Amygdala (tissue), 56 donors: ENCODE measurements around the gene FHIP1B.

Experiments
- DNase-seq, 56 donors: peaks; one replicate each; lab custom pipeline; 2025; lab: John Stamatoyannopoulos, UW

The FHIP1B gene

DNA sequence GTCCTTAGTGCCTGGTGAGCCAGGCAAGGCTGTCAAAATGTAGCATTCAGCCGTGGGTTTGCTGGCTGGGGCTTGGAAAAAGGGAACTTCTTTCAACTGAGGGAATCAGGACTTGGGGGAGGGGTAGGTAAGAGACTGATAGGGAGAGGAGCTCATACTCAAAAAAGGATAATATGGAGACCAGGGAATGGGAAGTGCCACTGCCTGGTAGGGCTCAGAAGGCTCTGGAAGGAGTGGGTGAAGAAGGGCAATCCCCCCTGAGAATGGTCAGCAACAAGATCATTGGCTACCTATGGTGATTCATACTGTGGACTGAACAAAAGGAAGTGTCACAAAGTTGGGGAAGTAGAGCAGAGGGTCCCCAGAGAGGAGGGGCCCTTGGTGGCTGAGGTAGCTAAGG is 6.3 kb upstream of the FHIP1B start:
- no peak for DNase-seq

DNA sequence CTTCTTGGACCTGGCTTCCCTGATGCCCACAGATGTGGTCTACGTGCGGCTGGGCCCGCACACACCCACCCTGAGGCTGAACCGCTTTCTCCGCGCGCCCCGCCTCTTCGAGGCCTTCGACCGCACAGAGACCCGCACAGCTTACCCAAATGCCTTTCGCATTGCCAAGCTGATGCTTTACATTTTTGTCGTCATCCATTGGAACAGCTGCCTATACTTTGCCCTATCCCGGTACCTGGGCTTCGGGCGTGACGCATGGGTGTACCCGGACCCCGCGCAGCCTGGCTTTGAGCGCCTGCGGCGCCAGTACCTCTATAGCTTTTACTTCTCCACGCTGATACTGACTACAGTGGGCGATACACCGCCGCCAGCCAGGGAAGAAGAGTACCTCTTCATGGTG is 5.7 kb upstream of the FHIP1B start:
- DNase-seq, result no peak

DNA sequence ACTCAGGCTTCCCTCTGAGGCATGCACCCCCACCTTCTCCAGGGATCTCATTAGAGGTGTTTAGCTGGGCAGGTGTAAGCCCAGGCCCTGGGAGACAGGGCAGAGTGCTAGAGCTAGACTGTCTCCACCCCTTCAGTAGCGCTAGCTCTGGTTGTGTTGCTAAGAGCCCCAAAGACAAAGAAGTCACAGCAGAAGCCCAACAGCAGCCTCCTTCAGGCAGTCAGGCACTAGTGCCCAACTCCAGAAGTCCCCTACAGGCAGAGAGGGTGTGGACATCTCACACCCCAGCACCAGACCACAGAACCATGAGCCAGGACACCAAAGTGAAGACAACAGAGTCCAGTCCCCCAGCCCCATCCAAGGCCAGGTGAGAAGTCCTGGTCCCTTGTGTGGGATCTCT is 4.5 kb upstream of the FHIP1B start, which contains the start of gene CNGA4:
Gene CNGA4, plus strand, starts transcription at position 188 of the 400 bp plus-strand sequence. Its CDS starts 118 bp downstream, at position 306.
- no peak for DNase-seq

DNA sequence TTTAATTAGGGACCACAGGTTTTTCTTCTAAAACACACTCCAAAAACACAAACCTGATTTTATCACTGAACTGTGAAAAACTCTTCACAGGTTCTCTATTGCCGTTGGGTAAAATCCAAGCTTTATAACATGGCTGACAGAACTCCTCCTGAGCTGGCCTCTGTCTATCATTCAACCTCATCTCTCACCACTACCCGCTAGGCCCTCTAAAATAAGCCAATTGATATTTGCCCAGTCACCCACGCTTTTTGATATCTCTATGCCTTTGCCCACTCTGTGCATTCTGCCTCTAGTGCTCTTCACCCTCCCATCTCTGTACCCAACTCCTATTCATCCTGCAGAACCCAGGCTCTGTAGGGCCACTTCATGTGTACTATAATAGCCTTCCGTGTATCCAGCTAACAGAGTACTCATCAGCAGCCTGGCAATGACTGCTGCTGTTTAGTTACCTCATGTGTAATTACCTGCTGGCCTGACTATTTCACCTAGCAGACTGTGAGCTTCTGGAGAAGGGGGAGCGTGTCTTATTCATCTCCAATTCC is 3.4 kb upstream of the FHIP1B start:
- DNase-seq, result no peak

DNA sequence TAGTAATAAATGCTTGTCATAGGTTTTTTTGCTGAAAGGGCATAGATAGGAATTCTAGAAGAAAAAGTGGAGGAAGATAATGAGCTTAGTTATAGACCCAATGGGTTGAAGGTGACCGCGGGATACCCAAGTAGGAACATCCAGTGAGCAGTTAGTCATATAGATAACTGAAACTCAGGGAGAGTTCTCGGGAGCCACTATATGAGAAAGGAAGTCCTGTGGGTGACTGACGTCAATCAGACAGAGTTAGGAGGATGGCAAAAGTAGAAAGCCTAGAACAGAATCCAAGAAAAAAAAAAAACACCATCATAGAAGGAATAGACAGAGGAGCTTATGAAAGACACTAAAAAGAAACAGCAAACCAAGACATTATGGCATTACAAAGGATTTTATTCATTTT is 2.8 kb upstream of the FHIP1B start:
- DNase-seq, result no peak

DNA sequence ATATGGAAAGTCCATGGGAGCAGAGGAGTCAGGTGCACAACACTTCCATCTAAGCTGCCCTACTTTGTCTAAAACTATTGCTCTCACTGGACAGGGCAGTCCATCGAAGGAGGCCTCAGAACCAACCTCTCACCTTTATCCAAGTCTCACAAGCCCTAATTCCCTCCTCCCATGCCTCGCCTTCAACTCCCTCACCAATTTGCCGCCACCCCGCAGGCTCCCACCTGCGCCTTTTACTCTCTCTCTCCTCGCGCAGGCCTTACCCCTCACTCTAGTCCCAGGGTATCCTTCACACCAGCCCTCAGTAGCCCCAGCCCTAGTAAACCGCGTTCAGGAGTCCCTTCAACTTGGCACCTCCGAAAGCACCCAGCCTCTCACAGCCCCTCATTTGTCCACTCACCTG is 451 bp downstream of the FHIP1B start:
- DNase-seq, result no peak

DNA sequence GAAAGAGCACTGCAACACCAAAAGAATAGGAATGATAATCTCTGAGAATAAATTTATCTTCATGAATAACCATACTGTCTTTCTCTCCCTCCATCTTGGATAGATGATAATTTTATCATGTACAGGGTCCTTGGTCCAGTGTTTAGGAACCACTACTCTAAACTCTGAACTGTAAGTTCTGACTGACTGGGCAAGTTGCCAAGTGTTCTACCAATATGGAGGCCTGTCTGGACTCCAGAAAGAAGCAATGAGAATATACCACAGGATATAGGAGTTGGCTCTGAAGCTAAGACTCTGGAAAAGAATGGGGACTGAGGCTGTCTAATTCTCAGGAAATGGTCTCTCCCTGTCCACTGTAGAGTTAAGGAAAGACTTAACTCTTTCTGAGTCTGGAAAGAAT is 1.5 kb downstream of the FHIP1B start:
- peak in 1 of 56 donors; percentile 14 for DNase-seq

DNA sequence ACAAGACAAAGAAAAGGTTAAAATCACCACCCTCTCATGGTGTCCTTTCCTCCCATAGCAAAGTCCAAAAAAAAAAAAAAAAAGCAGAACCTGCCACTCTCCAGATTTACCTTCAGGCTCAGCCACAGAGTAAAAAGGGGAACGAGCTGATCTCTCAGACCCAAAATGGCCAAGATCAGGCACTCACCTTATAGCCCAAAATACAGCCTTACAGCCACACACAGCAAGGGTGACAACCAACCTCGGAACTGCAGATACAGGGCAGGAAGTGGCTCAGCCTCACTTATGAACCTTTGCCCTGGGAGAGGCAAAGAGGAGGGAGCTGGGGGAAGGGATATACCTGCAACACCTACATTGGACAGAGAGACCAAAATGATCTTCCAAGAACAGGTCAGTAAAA is 4.5 kb downstream of the FHIP1B start:
- DNase-seq, result no peak

DNA sequence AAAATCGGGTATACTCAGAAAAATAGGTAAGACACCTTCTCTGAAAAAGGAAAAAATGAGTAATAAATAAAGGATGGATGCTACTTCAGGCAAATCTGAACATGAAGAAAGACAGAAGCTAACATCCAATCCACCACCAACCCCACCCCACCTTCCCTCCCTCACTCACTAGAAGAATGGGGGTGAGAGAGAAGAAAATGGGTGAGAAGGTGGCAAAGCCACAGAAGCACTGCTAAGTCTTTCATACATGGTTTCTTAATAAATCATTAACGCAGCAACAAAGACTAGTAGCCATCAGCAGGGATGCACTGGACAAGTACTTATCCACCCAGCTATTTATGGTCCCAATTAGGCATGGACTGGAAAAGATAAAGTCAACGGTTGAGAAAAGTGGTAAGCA is 5.9 kb downstream of the FHIP1B start:
- no peak for DNase-seq

DNA sequence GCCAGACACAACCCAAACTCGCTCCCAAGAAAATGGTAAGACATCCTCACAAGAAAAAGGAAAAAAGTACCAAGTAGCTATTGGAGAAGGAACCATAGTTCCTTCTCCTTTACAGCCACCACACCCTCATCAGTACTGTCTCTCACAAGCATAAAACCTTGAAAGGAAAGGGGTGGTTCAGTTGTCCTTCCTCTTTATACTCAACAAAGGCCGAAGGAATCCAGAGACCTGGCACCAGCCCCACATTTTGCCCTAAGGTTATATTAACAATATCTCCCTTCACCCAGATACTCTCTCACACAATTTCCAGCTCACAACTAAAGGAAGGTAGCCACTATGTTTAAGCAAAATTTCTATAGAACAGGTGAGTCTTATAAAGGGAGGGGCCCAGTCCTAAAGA is 8.5 kb downstream of the FHIP1B start:
- no peak for DNase-seq

DNA sequence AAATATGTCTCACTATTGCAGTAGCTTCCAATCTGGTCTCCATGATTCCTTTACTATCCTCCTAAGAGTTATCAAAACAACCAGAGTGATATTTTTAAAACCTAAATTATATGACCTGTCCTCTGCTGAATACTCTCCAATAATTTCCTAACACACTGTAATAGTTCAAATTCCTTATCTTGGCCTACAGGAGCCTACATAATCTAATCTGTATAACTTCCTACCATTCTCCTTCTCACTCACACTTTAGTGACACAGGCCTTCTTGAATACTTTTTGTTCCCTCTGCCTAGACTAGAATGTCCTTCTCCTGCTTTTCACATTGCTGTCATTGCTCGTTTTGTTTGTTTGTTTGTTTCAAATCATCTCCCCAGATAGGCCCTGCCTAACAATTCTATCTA is 9.4 kb downstream of the FHIP1B start:
- DNase-seq, result no peak

DNA sequence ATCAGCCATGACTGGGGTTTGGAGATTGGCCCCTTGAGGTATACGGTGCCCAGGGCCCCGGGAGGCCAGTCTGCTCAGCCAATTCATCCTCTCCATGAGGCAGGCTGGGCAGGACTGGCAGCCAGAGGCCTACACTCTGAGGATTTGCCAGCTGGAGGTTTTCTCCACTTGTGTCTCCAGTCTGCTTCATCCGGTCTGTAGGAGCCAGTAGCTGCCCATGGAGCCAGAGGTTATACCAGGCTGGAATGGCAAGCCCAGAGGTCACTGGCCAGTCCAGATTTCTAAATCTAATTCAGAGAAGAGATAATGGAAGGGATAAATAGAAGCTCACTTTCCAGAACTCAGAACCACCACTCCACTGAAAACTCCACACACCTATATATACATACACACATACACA is 10.0 kb downstream of the FHIP1B start:
- DNase-seq, result no peak

DNA sequence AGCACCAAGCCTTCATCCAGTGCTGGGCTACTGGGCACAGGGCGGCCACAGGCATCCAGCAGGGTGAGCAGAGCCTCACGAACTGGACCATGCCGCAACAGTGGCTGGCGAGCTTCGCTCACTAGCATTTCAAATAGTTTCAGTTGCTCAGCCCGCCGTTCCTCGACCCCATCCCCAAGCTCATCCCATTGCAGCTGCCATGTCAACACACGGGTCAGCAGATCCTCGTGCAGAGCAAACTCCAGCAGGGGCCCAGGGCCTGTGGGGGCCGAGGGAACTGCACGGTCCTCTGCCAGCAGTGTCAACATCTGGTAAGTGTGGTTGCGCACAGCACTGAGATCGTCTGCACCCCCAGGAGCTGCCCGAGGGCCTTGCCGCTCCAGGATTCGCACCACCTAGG is 10.6 kb downstream of the FHIP1B start:
- no peak for DNase-seq

DNA sequence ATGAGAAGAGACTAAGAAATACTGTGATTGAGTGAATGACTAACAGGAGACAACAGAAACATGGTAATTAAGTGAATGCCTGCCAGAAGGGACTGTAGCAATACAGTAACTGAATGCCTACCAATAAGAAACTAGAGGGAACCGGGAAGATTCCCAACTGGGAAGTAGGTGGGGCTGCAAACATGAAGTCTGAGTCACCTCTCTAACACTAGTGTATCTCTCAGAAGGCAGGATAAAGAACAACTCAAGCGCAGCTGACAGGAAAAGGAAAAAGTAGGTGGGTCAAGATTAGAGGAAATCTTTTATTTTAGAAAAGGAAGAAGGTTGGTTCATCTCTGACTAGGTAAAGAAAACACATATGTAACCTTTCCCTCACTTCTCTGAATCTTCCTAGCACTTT is 15.1 kb downstream of the FHIP1B start:
- peak in 1 of 56 donors; percentile 5 for DNase-seq

DNA sequence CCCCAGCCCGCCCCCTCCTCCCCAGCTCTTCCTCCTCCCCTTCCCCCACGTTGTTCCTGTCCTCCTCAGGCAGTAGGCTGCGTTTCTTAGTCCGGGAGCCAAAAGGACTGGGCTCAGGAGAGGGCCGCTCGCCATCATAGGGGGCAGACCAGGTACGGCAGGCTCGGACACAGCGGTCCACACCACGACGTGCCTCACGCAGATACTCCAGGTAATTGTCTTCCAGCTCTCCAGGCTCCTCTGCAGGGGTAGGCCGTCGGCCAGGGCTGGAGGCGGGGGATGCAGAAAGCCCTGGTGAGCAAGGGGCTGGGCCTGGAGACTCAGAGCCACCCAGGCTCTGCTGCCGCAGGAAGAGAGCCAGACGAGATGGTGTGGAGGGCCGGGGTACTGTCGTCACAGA is 16.7 kb downstream of the FHIP1B start:
- no peak for DNase-seq

DNA sequence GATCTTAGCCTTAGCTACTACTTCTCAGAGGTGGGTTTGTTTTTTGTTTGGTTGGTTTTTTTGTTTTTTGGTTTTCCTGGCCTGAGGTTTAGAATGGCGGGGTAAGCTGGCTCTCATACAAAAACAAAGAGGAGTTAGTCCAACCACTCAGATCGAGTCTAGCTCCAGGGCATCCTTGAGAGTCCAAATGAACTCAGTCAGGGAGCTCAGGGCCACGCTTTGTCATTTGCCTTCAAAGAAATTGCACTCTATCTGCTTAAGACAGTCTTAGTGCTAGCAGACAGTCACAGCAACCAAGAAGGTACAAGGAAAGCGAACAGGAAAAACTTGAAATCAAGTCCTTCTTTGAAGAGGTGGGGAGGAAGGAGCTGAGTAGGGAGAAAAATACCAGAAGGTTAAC is 17.9 kb downstream of the FHIP1B start:
- DNase-seq, result no peak

DNA sequence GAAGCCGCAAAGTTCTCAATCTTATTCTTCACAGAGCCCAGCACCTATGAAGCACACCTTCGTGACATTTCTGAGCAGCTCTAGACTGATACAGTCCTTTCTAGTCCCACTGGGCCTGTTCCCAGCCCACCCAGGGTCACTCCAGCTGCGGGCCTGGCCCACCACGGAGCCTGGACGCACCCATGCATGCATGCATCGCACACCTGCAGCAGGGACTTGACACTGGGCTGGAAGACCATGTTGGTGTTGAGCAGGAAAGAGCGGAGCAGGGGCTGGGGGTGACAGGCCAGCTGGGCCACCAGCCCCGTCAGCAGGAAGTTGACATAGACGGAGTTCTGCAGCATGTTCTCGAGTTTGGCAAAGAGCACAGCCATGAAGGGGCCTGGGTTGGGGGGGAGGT is 19.9 kb downstream of the FHIP1B start:
- no peak for DNase-seq

DNA sequence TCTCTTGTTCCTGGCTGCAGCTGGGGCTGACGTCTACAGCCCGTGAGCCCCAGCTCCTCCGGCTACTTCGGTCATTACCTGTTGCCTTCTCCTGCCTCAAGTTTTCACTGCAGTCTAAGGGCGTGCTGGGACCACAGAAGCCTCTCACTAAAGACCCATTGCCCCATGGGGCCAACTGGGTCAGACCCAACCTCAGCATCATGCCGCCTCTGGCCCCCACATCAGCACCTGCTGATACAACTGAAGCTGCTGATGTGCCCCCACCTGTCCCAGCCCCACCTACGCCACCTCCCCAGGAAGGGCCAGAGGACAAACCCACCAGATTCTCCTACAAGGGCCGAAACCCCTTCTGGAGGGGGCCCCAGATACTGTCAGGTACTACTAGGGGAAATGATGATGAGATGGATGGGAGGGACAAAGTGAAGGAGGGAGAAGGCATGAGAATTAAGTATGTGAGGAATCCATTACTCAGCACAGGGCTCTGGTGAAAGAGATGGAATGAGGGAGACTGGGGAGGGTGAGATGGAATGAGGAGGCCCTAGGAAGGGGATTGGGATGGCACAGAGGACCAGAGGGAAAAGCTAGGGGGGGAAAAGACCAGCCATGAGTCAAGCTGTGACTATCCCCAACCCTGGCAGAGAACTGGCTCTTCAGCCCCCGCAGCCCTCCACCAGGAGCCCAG is 24.0 kb downstream of the FHIP1B start:
- no peak for DNase-seq

DNA sequence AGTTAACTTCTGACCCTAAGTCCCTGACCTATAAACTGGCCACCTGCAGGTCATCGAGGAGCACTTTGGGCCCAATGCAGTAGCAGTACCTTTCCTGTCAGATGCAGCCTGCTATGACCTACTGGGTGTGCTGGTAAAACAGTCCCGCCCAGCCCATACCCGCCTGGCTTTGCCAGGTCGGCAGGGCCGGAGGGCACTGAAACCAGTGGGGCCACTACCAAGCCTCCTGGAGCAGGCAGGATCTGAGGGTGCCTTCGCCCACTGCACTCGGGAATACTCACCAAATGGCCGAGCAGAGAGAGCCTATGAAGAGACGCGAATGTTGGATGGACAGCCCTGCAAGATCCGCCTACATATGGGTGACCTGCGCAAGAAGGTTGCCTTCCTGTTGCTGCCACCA is 24.6 kb downstream of the FHIP1B start:
- no peak for DNase-seq

DNA sequence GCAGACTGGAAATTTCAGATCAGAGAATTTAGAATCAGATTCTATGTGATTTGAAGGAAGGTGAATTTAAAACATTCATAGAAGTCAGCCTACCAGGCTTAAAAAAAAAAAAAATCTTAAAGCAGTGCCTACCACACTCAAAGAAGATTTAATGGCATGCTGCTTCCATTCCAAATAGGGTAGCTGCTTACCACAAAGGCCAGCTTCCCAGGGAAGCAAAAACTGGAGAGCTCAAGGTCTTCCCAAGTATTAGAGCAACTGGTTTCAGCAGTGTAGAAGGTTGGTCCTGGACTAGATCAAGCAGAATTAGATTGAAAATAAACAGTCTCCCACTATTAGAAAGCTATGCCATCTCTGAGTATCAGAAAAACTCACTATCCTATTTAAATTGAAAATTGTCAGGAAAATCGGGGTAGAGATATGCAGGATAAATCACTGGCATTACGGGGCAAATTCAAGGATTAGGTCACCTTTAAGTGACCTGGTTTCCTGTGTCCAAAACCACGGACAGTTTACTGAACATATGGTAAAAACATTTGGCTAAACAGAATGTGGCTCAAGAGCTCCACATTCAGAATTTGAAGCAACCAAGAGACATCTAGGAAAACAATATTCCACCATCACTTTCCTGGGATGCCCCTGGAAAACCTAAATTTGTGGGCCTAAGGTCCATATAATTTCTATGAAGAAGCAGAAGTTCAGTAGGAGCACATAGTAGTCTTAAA is 27.8 kb downstream of the FHIP1B start:
- no peak for DNase-seq

DNA sequence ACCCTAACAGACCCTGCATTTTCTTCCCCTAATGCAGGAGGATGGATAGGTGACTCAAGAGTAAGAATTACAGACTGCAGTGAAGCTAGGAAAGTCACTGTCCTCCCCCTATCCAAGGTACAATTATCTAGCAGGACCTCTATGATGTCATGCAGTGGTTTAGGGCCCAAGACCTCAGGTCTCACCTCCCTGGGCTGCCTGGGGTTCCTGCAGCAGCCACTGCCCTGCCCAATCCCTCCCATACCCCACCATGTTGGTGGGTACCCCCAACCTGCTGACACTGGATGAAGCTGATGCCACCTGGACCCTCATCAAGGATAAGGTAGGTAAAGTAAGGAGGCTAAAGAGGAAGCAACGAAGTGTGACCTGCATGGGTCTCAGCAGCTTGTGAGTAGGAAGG is 29.1 kb downstream of the FHIP1B start, which contains the start of gene C11orf42:
Gene C11orf42, plus strand, starts transcription at position 192 of the 400 bp plus-strand sequence. Its CDS starts 59 bp downstream, at position 251.
- DNase-seq, result no peak

DNA sequence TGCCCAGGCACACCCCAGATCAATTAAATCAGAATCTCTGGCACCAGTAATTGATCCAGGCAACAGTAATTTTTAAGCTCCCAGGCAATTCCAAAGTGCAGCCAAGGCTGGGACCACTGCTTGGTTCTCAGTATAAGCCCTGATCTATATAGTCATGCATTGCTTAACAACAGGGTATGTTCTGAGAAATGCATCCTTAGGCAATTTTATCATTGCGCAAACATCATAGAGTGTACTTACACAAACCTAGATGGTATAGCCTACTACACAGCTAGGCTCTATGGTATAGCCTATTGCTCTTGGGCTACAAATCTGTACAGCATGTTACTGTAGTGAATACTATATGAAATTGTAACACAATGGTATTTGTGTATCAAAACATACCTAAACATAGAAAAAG is 29.7 kb downstream of the FHIP1B start:
- DNase-seq, result no peak
